ACC112 (cell line): Measurements from ENCODE around the gene DLK2.
"Not testable (repeated sequence)": the region's sequence is repeated elsewhere in the genome, so short reads cannot be mapped to it uniquely, and the experiment has no call there.

Experiments used
- H2AFZ ChIP-seq: fragments of 200-600 bp; sonication (generic); one replicate; pipeline ENCODE4 v1.6.0; 2017; ENCODE audit warnings: antibody characterized with exemption, low read length; ENCODE audit not compliant: unreplicated experiment
- H3K27ac ChIP-seq: fragments of 200-600 bp; sonication (generic); 2 replicates; pipeline ENCODE4 v1.5.1; 2014; ENCODE audit warnings: low read depth, mild to moderate bottlenecking, antibody characterized with exemption, low read length, moderate library complexity
- H3K27me3 ChIP-seq: fragments of 200-600 bp; sonication (generic); 2 replicates; pipeline ENCODE4 v1.6.1; 2014; ENCODE audit warnings: mild to moderate bottlenecking, antibody characterized with exemption, low read length, moderate library complexity, mixed read lengths; ENCODE audit not compliant: insufficient read depth
- H3K36me3 ChIP-seq: fragments of 200-600 bp; sonication (generic); 2 replicates; pipeline ENCODE4 v1.6.1; 2016; ENCODE audit warnings: mild to moderate bottlenecking, antibody characterized with exemption, low read length, moderate library complexity, mixed read lengths; ENCODE audit not compliant: insufficient read depth
- H3K4me1 ChIP-seq: fragments of 200-600 bp; sonication (generic); one replicate; pipeline ENCODE4 v1.6.1; 2016; ENCODE audit warnings: low read length, mixed read lengths; ENCODE audit not compliant: insufficient read depth, unreplicated experiment, control insufficient read depth
- H3K4me3 ChIP-seq: fragments of 200-600 bp; sonication (generic); 2 replicates; pipeline ENCODE4 v1.5.1; 2014; ENCODE audit warnings: mild to moderate bottlenecking, low read depth, low read length
- H3K79me2 ChIP-seq: fragments of 200-600 bp; sonication (generic); one replicate; pipeline ENCODE4 v1.6.0; 2016; ENCODE audit warnings: low read length; ENCODE audit not compliant: control insufficient read depth, unreplicated experiment, insufficient read depth

The DLK2 gene

DNA sequence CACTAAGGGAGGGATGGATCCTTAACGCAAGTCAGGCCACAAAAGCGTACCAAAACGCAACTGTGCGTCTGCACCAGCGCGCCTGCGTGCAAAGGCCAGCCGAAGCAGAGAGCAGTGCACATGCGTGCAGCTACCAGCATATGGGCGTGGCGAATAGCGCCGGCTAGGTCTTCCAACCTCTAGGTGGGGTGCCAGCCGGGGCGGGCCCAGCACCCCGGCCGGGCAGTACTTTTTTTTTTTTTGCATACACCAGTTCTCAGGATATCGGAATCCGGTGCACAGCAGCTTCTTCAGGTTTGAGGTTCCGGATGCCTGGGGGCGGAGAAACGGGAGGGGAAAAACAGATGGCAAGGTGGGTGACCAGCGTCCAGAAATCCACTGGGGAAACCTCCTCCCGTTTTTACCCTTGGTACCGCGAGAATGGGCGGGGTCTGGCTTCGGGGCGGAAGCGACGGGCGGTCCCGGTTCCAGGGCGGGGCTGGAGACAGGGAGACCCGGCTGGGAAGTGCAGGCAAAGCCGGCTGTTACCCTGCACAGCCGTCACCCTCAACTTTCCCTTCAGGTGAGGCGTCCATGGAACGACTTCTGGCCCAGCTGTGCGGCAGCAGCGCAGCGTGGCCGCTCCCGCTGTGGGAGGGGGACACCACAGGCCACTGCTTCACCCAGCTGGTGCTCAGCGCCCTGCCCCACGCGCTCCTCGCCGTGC lies 27.8 kb downstream of the DLK2 start, which contains the start of gene ABCC10:
TSS of gene ABCC10 (plus strand) at position 136 of the 706 bp plus-strand sequence. CDS start at position 574, 438 bp downstream.
- peak within 1 kb of the TSS; percentile 57 for H3K27ac ChIP-seq
- no peaks in the 10 kb centered on the region for H3K36me3 ChIP-seq
- peaks cover 5% of the 10 kb centered on the region for H3K4me1 ChIP-seq
- peak within 1 kb of the TSS; percentile 83 for H2AFZ ChIP-seq
- peak within 1 kb of the TSS; percentile 84 for H3K4me3 ChIP-seq
- peaks cover 12% of the 10 kb centered on the region for H3K79me2 ChIP-seq
- no peaks in the 10 kb centered on the region for H3K27me3 ChIP-seq

- Histone ChIP-seq H3K79me2 (peaks cover 12% of the 10 kb centered on the region), H2AFZ (peak overlapping the region; percentile 83), H3K27me3 (no peaks in the 10 kb centered on the region), H3K4me3 (peak overlapping the region; percentile 84), H3K36me3 (no peaks in the 10 kb centered on the region), H3K27ac (peak overlapping the region; percentile 57), H3K4me1 (peaks cover 5% of the 10 kb centered on the region)
Measured at GRCh38 chr6:43426928-43427405, 28.4 kb downstream of the DLK2 start.

DNA sequence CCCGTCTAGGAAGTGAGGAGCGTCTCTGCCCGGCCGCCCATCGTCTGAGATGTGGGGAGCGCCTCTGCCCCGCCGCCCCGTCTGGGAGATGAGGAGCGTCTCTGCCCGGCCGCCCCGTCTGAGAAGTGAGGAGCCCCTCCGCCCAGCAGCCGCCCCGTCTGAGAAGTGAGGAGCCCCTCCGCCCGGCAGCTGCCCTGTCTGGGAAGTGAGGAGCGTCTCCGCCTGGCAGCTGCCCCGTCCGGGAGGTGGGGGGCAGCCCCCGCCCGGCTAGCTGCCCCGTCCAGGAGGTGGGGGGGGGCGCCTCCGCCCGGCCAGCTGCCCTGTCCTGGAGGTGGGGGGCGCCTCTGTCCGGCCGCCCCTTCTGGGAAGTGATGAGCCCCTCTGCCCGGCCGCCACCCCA lies 30.3 kb downstream of the DLK2 start:
- not testable (repeated sequence) for H3K36me3 ChIP-seq, H3K27me3 ChIP-seq, H3K4me3 ChIP-seq, H2AFZ ChIP-seq, H3K27ac ChIP-seq, H3K4me1 ChIP-seq
- H3K79me2 ChIP-seq = peaks cover 10% of the 10 kb centered on the region

DNA sequence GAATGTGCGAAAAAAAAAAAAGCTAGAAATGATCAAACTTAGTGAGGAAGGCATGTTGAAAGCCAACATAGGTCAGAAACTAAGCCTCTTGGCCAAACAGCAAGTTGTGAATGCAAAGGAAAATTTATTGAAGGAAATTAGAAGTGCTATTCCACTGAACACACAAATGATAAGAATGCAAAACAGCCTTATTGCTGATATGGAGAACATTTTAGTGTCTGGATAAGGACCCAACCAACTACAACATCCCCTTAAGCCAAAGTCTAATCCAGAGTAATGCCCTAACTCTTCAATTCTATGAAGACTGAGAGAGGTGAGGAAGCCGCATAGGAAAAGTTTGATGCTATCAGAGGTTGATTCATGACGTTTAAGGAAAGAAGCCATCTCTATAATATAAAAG lies 33.5 kb downstream of the DLK2 start:
- H3K79me2 ChIP-seq = no peaks in the 10 kb centered on the region
- no peak overlapping the region for H2AFZ ChIP-seq
- no peaks in the 10 kb centered on the region for H3K4me1 ChIP-seq
- H3K27me3 ChIP-seq = peaks cover 19% of the 10 kb centered on the region; the same call in 1 of the 2 replicates
- H3K27ac ChIP-seq = no peak overlapping the region
- no peak overlapping the region for H3K4me3 ChIP-seq
- no peaks in the 10 kb centered on the region for H3K36me3 ChIP-seq

DNA sequence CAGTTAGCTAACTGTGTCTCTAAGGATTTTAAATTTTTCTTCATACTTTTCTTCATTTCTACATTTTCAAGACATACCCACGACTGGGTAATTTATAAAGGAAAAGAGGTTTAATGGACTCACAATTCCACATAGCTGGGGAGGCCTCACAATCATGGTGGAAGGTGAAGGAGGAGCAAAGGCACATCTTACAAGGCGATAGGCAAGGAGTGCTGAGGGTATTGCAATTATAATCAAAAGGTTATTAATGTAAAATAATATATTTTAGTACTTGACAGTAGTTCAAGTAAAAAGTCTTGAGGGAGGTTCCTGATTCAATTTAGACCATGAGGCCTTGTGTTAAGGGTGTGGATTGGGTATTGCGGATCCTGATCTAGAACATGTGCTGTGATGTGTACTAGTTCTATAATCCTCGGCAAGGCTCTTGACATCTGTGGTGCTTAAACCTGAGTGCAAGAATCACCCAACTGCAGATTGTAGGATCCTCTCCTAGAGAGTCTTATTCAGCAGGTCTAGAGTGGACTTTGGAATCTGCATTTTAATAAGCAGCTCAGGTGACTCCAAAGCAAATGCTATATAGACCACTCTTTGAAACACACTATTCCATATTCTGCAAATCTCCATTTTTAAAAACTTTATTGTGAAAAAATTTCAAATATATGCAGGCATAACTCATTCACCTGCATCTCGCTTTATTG lies 35.2 kb downstream of the DLK2 start:
- Histone ChIP-seq H3K4me3 (no peak overlapping the region), H3K79me2 (no peaks in the 10 kb centered on the region), H3K27me3 (peaks cover 19% of the 10 kb centered on the region; the same call in 1 of the 2 replicates), H2AFZ (no peak overlapping the region), H3K27ac (no peak overlapping the region), H3K36me3 (no peaks in the 10 kb centered on the region), H3K4me1 (no peaks in the 10 kb centered on the region)

DNA sequence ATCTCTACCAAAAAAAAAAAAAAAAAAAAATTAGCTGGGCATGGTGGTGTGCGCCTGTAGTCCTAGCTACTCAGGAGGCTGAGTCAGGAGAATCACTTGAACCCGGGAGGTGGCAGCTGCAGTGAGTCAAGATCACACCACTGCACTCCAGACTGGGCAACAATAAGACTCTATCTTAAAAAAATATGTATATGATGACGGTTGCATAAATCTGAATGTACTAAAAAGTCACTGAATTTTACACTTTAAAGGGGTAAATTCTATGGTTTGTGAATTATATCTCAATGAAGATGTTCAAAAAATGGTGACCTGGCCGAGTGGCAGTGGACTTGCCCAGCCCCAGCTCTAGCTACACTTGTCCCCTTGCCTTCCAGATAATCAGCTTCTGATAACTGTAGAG lies 38.4 kb downstream of the DLK2 start:
- no peak overlapping the region for H3K4me3 ChIP-seq
- H3K79me2 ChIP-seq = no peaks in the 10 kb centered on the region
- H3K4me1 ChIP-seq = no peaks in the 10 kb centered on the region
- H3K27ac ChIP-seq = no peak overlapping the region
- peaks cover 30% of the 10 kb centered on the region for H3K27me3 ChIP-seq
- H2AFZ ChIP-seq = no peak overlapping the region
- H3K36me3 ChIP-seq = no peaks in the 10 kb centered on the region

DNA sequence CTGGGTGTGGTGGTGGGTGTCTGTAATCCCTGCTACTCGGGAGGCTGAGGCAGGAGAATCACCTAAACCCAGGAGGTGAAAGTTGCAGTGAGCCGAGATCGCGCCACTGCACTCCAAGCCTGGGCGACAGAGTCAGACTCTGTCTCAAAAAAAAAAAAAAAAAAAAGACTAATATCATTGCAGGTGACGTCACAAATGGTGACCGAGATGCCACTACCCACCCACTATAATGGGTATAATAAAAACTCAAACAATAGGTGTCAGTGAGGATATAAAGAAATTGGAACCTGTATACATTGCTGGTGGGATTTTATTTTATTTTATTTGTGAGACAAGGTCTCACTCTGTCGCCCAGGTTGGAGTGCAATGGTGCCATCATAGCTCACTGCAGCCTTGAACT lies 40.1 kb downstream of the DLK2 start:
- H3K79me2 ChIP-seq, H3K4me3 ChIP-seq, H3K36me3 ChIP-seq, H2AFZ ChIP-seq, H3K4me1 ChIP-seq, H3K27ac ChIP-seq: not testable (repeated sequence)
- H3K27me3 ChIP-seq = peaks cover 25% of the 10 kb centered on the region

DNA sequence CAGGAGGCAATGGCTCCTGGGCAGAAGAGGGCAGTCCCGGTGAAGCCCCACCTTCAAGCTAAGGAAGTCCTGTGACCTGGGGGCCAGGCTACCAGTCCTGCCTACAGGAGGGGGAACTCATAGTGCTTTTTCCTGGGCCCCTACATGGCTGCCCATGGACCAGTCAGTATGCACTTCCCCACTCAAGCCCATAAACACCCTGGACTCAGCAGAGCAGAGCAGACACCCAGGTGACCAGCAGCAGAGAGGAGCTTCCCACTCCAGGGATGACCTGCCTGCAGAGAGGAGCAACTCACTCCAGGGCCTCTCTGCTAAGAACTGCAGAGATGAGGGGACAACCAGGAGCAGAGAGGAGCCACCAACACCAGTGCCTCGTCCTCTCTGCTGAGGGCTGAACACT lies 42.3 kb downstream of the DLK2 start:
- Histone ChIP-seq H3K27me3 (peaks cover 26% of the 10 kb centered on the region), H3K27ac (no peak overlapping the region), H3K4me3 (no peak overlapping the region), H2AFZ (no peak overlapping the region), H3K36me3 (no peaks in the 10 kb centered on the region), H3K79me2 (no peaks in the 10 kb centered on the region), H3K4me1 (no peaks in the 10 kb centered on the region)

DNA sequence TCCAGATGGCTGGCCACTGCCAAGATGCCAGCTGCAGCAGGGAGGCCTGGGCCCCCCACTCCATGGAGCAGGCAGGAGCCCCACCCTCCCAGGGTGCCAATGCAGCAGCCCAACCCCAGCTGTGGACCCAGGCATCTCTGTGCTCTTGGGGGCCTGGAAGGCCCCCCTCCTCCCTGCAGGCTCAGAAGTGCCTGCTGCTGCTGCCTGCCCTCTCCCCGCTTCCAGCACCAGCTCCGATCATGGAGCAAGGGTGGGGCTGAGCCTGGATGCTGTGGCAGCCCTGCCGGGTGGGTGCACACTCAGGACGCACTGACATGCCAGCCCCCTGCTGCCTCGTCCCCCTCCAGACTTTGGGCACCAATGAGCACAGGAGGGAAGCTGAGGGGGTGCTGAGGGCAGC lies 42.8 kb downstream of the DLK2 start:
- Histone ChIP-seq H3K36me3 (no peaks in the 10 kb centered on the region), H3K27me3 (peaks cover 24% of the 10 kb centered on the region), H3K4me3 (no peak overlapping the region), H2AFZ (no peak overlapping the region), H3K27ac (no peak overlapping the region), H3K4me1 (no peaks in the 10 kb centered on the region), H3K79me2 (no peaks in the 10 kb centered on the region)

GRCh38 chr6:43410776-43411175 lies 44.6 kb downstream of the DLK2 start:
- peaks cover 24% of the 10 kb centered on the region for H3K27me3 ChIP-seq
- not testable (repeated sequence) for H3K79me2 ChIP-seq, H3K4me1 ChIP-seq, H2AFZ ChIP-seq, H3K36me3 ChIP-seq, H3K4me3 ChIP-seq, H3K27ac ChIP-seq

GRCh38 chr6:43408259-43408658 lies 47.1 kb downstream of the DLK2 start:
- no peak overlapping the region for H3K4me3 ChIP-seq
- no peaks in the 10 kb centered on the region for H3K4me1 ChIP-seq
- peaks cover 34% of the 10 kb centered on the region for H3K27me3 ChIP-seq
- H3K36me3 ChIP-seq = no peaks in the 10 kb centered on the region
- H2AFZ ChIP-seq = no peak overlapping the region
- H3K27ac ChIP-seq = no peak overlapping the region
- no peaks in the 10 kb centered on the region for H3K79me2 ChIP-seq
